Measurements from ENCODE around the gene TRAF3. TPM values are rescaled to one million over a fixed set of nuclear protein-coding genes. Genes with fewer than 3 reads are reported as not detected.

TRAF3 gene
- total RNA-seq, 2 experiments from 2014 or later = 39.1 to 40.2 TPM

DNA sequence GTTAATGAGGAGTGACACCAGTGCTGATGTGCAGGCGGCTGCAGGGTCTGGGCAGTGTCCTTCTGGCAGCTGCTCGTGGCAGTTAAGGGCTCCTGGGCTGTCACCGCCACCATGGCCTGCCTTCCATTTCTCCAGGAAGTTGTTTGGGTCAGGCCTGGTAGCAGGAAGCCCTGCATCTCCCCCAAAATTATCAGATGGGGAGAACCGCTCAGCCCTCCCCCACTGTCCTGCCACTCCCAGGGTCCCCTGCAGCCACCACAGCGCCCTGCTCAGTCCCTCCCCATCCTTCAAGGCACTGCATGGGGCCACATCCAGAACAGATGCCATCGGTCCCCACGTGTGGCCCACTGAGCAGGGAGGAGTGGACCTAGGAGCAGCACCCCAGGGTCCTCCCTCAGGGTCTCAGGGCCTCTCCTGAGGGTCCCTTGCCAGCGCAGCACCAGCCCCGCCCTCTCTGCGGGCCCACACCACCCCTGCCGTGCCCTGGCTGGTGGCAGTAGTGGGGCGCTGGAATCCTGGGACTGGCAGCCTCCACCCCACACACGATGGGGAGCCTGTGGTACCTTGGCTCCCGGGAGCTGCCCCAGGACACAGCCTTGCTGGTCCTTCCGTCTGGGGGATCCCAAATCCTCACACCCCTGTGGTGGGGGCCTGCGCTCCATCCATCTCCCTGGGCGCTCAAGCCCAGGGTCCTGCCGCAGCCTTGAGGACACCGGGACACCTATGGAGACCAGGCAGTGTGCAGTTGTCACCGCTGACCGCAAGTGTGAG, 134.9 kb downstream of the TRAF3 start:
- intact Hi-C loops (cut with micrococcal nuclease) = no loop called here
- H3K27ac Mint-ChIP-seq = no peak overlapping the region
- TF ChIP-seq, protein P1, sequence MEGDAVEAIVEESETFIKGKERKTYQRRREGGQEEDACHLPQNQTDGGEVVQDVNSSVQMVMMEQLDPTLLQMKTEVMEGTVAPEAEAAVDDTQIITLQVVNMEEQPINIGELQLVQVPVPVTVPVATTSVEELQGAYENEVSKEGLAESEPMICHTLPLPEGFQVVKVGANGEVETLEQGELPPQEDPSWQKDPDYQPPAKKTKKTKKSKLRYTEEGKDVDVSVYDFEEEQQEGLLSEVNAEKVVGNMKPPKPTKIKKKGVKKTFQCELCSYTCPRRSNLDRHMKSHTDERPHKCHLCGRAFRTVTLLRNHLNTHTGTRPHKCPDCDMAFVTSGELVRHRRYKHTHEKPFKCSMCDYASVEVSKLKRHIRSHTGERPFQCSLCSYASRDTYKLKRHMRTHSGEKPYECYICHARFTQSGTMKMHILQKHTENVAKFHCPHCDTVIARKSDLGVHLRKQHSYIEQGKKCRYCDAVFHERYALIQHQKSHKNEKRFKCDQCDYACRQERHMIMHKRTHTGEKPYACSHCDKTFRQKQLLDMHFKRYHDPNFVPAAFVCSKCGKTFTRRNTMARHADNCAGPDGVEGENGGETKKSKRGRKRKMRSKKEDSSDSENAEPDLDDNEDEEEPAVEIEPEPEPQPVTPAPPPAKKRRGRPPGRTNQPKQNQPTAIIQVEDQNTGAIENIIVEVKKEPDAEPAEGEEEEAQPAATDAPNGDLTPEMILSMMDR (IDR thresholded peaks at IDR 0.05) = no peak

DNA sequence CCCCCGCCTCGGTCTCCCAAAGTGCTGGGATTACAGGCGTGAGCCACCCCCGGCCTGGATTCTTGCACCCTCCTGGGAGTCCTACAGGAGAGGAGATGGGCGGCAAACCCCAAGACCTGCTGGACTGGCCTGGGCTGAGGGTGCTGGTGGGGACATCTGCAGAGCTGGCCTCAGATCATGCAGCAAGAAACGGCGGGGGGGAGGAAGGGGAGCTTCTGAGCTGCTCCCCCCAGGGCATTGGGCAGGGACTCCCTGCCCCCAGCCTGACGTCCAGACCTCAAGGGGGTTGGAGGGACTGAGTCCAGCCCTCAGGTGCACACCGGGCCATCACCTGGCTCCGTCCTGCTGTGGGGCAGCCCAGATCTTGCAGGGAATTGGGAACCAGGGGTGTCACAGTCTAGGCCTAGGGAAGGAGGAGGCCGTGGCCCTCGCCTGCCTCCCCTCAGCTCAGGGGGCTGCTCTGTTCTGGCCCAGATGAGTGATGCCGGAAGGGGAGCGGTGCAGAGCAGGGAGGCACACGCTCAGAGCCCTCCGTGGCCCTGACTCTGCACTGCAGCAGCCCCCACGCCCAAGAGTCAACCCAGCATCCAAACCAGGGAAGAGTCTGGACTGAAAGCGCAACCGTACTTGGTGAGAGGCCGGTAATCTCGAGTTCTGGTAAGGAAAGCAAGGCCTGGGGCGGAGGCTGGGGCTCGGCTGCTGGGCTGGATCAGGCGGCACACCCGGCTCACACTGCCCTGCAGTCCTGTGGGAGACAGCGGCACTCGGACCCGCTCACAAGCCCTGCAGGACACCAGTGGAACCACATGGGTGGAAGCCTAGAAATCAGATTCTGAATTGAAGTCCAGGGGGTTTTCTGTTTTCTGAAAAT, 136.3 kb downstream of the TRAF3 start:
- ChIA-PET POLR2A (no interaction called here), CTCF (no interaction called here)
- ATAC-seq (no peak), DNase-seq (no peak)
- Mint-ChIP-seq H3K27me3 (no peaks in the 10 kb centered on the region), H3K4me3 (no peak overlapping the region), H3K36me3 (ENCODE audit: low read depth) (no peaks in the 10 kb centered on the region), H3K27ac (no peak overlapping the region), H3K4me1 (ENCODE audit: low read depth) (no peaks in the 10 kb centered on the region), H3K9me3 (no peaks in the 10 kb centered on the region)
- intact Hi-C loops (cut with micrococcal nuclease) = no loop called here
- TF ChIP-seq, protein P1 (IDR thresholded peaks at IDR 0.05) = peak; percentile 5

More for the DNA sequence above, 134.9 kb downstream of the TRAF3 start:
- Mint-ChIP-seq H3K27me3 (no peaks in the 10 kb centered on the region), H3K9me3 (no peaks in the 10 kb centered on the region), H3K4me1 (ENCODE audit: low read depth) (no peaks in the 10 kb centered on the region), H3K36me3 (ENCODE audit: low read depth) (no peaks in the 10 kb centered on the region), H3K4me3 (no peak overlapping the region)
- POLR2A ChIA-PET = no interaction called here
- DNase-seq = no peak
- ATAC-seq = no peak
- CTCF ChIA-PET = no interaction called here

DNA sequence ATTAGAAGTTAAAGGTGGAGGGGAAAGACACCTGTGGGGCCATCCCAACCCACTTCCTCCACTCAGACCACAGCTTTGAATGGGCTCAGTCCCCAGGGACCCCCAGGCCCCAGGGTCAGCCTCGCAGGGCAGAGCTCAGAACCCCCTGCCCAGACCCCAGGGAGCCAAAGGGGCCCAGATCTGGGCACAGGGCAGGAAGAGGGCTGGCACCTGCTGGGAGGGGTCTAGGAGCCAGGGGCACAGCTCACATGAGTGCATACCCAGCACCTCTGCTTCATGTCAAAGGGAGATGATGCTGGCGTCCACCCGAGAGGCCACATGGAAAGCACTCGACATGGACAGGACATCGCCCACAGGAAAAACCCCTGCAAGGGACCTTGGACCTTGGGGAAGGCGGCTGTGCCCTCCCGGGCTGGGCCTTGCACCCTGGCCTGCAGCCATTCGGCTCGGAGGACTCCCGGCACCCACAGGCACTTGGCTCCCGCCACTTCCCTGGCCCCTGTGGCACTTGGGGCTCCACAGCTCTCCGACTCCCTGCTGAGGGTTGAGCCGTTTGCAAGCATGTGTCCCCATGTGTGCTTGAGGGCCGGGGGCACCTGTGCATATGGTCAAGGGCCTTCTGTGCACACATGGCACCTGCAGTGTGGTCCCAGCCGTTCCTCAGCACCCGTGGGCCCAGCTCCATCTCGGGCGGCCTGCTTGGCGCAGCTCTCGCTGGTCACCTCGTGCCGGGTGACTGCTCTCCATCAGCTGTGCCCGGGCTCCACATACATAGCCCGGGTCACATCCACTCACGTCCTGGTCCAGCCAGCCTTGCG, 137.4 kb downstream of the TRAF3 start:
- TF ChIP-seq, protein P1 (IDR thresholded peaks at IDR 0.05) = no peak
- Mint-ChIP-seq H3K9me3 (no peaks in the 10 kb centered on the region), H3K27ac (no peak overlapping the region), H3K27me3 (no peaks in the 10 kb centered on the region), H3K36me3 (ENCODE audit: low read depth) (no peaks in the 10 kb centered on the region), H3K4me1 (ENCODE audit: low read depth) (no peaks in the 10 kb centered on the region), H3K4me3 (no peak overlapping the region)
- ATAC-seq (no peak), DNase-seq (no peak)
- POLR2A ChIA-PET = interaction anchor here (1.3 kb wide), 1 partner anchor 18 kb away, joined by 3 read pairs; no protein-coding TSS in a partner anchor
- CTCF ChIA-PET = no interaction called here
- intact Hi-C loops (cut with micrococcal nuclease) = loop anchor here (5.0 kb wide), 1 partner anchor 222 kb away; no protein-coding TSS in a partner anchor

DNA sequence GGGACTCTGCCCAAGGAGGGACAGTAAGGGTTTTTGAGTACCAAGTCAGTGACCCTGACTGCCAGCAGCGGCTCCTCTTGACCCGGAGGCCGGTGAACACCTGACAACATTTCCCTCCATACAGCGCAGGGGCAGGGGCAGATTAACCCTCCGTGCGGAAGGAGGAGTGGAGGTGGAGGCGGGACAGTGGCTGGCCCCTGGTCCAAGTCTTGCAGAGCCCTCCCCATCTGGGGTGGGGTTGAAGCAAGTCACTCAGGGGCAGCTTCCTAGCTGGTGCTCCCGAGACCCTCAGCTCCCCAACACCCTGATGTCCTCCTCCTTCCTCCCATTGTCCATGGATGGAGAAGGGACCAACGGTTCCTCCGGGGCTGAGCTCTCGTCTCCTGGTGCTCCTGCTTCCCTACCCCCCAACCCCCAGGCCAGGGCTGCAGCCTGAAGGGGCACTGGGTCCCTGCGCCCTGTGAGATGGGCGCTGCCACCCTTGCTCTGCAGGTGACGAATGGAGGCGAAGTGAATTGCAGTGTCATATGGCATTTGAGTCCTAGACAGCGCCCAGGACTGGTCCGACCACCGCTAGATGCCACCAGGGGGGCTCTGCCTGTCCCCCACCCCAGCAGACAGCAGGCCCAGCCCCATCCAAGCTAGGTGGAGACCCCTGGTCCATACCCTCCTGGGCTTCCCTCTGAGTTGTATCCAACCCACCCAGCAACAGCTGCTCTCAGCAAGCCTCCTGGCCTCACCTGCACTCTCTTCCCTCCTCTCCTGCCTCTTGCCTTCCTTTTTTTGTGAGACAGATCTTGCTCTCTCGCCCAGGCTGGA, 138.3 kb downstream of the TRAF3 start:
- intact Hi-C loops (cut with micrococcal nuclease) = loop anchor here (5.0 kb wide), 1 partner anchor 223 kb away; no protein-coding TSS in a partner anchor
- Mint-ChIP-seq H3K27me3 (no peaks in the 10 kb centered on the region), H3K9me3 (no peaks in the 10 kb centered on the region), H3K27ac (no peak overlapping the region), H3K36me3 (ENCODE audit: low read depth) (no peaks in the 10 kb centered on the region), H3K4me1 (ENCODE audit: low read depth) (no peaks in the 10 kb centered on the region), H3K4me3 (no peak overlapping the region)
- DNase-seq = no peak
- CTCF ChIA-PET = interaction anchor here (3.9 kb wide), 1 partner anchor 221 kb away, joined by 25 read pairs; no protein-coding TSS in a partner anchor
- TF ChIP-seq, protein P1 (IDR thresholded peaks at IDR 0.05) = no peak
- POLR2A ChIA-PET = interaction anchor here (1.3 kb wide), 1 partner anchor 19 kb away, joined by 3 read pairs; no protein-coding TSS in a partner anchor
- ATAC-seq = no peak
